ENCODE data around the gene DST.
"Not testable (repeated sequence)": the region's sequence is repeated elsewhere in the genome, so short reads cannot be mapped to it uniquely, and the experiment has no call there.

The DST gene

GRCh38 chr6:56513631-56514030, 129.1 kb downstream of the DST start:
- no peak for DNase-seq

- no peak for DNase-seq
Observed at GRCh38 chr6:56511591-56511990, 131.1 kb downstream of the DST start.

DNA sequence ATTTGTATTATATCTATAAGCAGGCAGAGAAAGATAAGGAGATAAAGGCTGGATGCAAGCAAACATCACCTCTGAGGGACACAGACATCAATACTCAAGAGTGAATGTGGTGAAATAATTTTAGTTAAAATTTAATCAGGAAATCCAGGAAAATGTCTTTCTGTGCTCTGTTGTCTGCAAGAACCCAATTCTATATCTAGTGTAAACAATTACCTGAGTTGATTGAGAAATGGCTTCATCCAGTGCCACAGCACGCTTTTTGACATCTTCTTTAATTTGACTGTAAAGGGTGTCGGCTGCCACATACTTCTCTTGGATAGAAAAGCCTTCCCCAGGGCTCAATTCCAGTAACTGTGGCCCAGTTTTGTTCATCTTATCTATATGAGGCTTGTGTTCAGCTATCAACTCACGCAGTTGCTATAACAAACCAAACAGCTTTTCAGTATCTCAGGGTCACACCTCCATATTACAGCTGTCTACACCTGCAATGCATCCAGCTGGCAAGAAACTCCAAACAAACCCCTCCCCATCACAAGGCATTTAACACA, 131.6 kb downstream of the DST start:
- DNase-seq: no peak

DNA sequence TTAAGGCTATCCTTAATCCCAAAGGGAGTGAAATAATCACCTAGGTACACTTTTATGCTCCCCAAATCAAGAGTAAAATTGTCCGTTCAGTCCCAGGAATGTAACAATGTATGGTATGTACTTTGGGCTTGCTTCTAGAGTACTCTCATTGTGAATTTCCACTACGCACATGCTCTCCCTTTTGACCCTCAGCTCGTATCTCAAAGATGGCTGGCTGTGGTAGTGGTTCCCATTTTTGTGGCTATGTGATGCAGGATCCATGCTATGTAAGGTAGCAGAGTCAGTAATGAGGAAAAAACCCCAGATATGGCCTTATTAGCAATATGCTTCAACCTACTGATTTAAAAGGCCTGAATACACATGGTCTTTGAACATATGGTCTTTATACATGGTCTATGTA, 133.7 kb downstream of the DST start:
- no peak for DNase-seq

GRCh38 chr6:56507517-56507916, 135.2 kb downstream of the DST start:
- DNase-seq: no peak

- no peak for DNase-seq
Observed at GRCh38 chr6:56505512-56506260, 137.0 kb downstream of the DST start.

DNA sequence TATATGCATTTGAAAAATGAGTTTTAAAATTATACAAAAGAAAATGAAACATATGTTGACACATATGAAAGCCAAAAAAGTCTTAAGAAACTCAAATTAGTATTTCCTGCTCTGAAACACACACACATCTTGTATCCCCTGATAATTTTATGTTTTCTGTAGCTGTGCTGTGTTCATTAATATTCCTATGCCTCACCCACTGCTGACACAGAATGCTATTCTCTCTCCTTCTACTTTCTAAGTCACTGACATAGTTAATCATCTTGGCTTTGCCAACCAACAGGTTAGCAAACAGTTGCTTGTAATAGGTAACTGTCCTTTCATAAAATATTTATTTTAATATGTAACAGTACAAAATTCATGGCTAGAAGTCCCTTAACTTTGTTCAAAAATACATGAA, 140.7 kb downstream of the DST start:
- no peak for DNase-seq

DNA sequence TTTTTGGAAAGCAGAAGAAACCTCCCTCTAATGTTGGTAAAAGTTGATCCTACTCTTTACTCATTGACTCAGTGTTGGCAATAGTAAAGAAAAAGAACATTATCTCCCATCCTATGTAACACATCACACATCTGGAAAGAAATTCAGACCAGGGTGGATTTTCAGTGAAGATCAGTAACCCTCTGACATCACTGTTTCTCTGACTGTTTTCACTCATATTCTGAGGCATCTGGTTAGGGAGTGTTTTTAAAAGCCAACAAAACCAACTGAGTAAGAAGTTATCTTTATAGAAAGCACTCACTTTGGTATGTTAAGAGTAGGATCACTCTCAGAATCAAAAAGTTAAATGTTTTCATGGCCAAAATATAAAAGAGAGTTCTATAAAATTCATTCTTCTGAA, 143.6 kb downstream of the DST start:
- no peak for DNase-seq

- DNase-seq: no peak
Observed at GRCh38 chr6:56497691-56498090, 145.0 kb downstream of the DST start.

DNA sequence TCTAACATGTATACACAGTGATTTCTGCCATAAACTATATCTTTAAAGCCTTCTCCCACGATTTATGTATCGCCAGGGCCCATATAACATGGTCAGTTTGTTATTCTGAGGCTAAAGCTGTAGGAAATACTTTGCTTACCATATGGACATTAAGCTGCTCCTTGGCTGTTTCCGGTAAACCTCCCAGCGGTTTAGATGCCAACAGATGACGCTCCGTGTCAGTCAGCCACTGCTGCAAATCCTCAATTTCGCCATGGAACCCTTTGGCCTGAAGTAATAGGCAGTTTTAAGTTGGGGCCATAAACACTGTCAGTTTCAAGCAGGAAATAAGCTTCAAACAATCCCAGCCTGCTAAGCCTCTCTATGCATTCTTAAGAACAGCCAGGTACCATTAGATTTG, 145.4 kb downstream of the DST start:
- DNase-seq: no peak

GRCh38 chr6:56496650-56497049, 146.0 kb downstream of the DST start:
- DNase-seq: not testable (repeated sequence)

- no peak for DNase-seq
Observed at GRCh38 chr6:56495654-56496053, 147.0 kb downstream of the DST start.

DNA sequence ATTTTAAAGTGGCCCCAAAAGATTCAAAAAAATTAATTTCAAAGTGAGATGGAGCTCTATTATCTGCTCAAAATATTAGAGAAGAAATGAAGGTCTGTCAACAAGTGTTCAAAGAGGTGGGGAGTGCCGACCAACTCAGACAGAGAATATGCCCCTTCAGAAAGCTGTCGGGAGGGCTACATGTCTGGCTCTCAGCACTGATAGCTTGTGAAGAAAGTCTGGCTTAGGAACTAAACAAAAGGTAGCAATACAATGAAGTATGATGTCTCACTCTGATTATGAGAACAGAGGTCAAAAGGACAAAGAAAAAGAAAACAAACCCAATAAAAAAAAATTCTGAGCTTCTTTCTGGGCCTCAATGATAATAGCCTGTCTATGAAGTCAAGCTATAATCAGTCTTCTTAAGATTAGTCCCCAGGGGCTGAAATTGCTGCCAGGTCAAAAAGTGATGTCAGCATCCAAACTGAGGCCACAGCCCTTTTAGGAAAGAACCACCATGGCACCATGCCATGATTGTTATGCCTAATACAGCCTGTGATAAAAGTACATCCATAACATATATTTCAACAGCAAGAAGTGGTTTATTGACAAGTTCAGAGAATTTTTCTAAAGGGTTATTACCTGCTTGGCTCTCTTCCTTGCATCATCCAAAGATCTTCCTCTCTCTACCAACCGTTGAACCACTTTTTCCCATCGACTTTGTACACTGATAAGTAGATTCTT, 150.9 kb downstream of the DST start:
- DNase-seq: no peak

DNA sequence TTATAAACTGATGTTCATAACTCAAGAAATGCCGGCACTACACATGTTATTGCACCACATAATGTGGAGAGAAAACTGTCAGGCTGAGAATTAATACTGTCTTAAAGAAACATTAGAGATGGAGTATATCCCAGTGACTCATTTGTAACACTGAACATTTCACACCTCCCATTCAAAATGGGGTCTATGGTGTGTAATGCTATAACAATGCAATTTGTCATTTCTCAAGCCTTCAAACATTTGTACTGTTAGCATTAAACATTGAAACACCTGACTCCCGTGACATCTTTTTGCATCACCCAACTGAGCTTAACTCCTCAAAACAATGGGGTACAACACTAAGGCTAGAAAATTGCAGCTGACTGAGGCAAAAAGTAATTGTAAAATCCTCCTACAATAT, 151.7 kb downstream of the DST start:
- no peak for DNase-seq

GRCh38 chr6:56489559-56489958, 153.1 kb downstream of the DST start:
- no peak for DNase-seq

DNA sequence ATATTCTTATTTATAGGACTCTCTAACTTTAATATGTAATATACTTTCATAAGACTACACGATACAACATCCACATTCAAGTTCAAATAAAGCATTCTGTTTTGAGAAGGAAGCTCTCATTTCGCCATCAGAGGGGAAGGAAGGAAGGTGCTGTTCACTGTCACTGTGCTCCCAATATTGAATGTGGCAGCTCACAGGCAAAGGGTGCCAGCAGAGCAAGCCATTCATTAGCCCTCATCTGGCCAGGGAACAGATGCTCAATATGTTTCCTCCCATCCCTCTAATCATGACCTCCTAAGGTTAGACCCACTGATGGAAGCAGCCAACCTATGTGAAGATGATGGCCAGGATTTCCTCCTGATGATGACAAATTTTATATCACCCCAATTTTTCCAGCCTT, 154.4 kb downstream of the DST start:
- DNase-seq: no peak

DNA sequence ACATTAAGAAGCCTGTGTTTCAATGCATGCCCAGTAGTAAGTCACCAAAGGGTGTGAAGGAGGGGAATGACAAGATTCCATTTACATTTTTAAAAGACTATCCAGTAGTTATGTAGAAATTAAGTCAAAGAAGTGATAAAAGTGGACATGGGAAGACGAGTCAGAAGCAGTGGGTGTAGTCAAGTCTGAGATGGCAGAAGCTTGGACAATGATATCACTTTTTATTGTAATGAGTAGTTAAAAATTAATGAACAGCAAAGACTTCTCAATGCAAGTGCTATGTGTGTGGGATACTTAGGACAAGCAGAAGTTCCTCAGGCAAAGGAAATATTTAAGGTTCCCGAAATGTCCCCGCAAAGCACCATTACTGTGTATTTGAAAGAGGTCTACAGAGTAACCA, 156.0 kb downstream of the DST start:
- DNase-seq: no peak

- no peak for DNase-seq
Observed at GRCh38 chr6:56484669-56485068, 158.0 kb downstream of the DST start.

DNA sequence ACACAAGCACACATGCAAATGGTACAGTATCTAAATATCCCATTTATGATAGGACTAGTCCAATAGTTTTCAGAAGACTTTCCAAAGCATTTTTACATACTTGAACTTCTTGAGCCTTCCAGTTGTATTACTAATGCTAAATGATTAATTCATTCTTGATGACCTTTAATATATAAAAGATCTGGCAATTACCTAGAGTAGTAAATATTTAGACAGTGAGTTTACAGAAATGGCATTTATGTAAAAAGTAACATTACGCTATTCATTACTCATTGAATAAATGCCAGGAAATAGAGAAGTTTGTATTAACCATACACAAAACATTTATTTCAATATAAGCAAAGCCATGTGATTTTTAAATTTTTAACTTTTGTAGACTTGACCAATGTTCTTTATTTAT, 158.8 kb downstream of the DST start:
- DNase-seq: no peak

DNA sequence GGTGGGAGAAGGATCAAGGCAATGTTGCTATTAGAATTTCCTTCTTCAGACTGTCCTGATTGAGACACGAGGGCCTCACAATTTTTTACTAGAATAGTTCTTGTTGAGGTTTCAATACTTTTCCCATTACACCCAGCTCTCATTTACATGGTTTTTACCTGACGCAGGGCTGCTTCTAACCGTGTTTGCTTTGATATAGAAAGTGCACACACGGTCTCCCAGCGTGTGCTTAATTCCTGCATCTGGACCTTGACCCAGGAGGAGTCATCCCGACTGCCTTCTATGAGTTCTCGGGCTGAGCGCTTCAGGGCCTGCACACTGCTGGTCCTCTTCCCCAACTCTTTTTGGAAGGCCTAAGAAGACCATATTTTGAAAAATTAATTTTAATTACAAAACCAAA, 160.2 kb downstream of the DST start:
- DNase-seq: no peak

GRCh38 chr6:56481957-56482356, 160.7 kb downstream of the DST start:
- no peak for DNase-seq

DNA sequence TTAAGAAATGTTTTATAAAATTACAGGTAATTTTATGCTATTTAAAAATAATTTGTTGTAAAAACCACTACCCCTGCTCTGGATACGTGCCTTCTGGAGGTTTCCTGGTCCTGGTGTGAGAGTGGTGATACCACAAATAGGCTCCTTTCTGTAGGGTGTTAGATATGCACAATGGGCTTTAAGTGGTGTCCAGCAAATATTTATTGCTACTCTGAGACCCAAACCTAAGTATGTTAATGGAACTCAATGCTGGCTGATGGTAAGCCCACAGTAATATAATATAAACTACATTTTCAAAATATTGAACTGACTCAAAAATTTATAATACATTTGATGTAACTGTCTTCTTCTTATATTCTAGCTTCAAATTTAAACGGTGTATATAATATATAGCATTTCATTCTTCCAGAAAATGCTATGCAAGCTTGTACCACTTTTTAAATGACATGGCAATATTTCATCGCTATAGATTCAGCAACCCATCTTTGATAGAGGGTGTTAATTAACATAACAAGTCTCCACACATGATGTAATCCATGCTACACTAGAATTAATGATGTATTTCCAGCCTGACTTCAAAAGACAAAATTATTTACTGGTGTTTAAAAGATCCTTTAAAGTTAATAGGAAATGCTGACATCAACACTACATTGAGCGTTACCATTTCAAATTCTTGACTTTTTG, 161.9 kb downstream of the DST start:
- DNase-seq: no peak

- DNase-seq: no peak
Observed at GRCh38 chr6:56480246-56480645, 162.4 kb downstream of the DST start.

DNA sequence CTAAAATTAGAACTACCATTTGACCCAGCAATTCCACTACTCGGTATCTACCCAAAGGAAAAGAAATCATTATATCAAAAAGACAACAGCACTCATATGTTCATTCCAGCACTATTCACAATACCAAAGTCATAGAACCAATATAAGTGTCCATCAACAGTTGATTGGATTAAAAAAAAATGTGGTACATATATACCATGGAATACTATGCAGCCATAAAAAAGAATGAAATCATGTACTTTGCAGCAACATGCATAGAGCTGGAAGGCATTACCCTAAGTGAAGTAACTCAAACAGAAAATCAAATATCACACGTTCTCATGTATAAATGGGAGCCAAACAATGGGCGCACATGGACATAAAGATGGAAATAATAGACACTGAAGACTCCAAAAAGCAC, 163.3 kb downstream of the DST start:
- DNase-seq: no peak
